Right lobe of liver (tissue), 6 donors: ENCODE measurements around the gene MSRB1. TPM values are rescaled to one million over a fixed set of nuclear protein-coding genes. Genes with fewer than 3 reads are reported as not detected.
"Not testable (repeated sequence)": the region's sequence is repeated elsewhere in the genome, so short reads cannot be mapped to it uniquely, and the experiment has no call there.

Source experiments
- ATAC-seq, 4 donors: fragments of 200-7000 bp; cut with Tn5 transposase; one replicate each; pipeline ENCODE4 v1.9.1; 2020; ENCODE audit warnings: mild to moderate bottlenecking in 4 of 4, moderate library complexity in 4 of 4
- DNase-seq, 3 donors: peaks; one replicate each; pipeline ENCODE4 v3.0.0-alpha.2; 2020
- H3K27ac ChIP-seq, 3 donors: fragments of 200-600 bp; one replicate each; pipeline ENCODE4 v1.8.0; 2022
- H3K27me3 ChIP-seq, 2 donors: fragments of 200-600 bp; one replicate each; pipeline ENCODE4 v1.8.0; 2022
- H3K36me3 ChIP-seq, 4 donors: fragments of 200-600 bp; sonication (generic) in 1 of 4; one replicate each; pipeline versions ENCODE4 v1.5.1 to v1.8.0; 2017 to 2022; ENCODE audit warnings: control low read depth in 1 of 4
- H3K4me1 ChIP-seq, 4 donors: fragments of 200-600 bp; sonication (generic) in 1 of 4; one replicate each; pipeline versions ENCODE4 v1.5.1 to v1.8.0; 2017 to 2022; ENCODE audit warnings: control low read depth in 1 of 4
- H3K4me3 ChIP-seq, 3 donors: fragments of 200-600 bp; one replicate each; pipeline ENCODE4 v1.8.0; 2022
- H3K9me3 ChIP-seq, 4 donors: fragments of 200-600 bp; sonication (generic) in 1 of 4; one replicate each; pipeline versions ENCODE4 v1.5.1 to v1.8.0; 2017 to 2022; ENCODE audit warnings: control low read depth in 1 of 4
- CTCF ChIP-seq, 4 donors: fragments of 200-600 bp in 3 of 4; fragments of 450-650 bp in 1 of 4; IDR thresholded peaks; one replicate each; pipeline versions ENCODE4 v1.5.1 to v1.8.0; 2016 to 2022; ENCODE audit warnings: antibody characterized with exemption in 4 of 4, mild to moderate bottlenecking in 2 of 4
- POLR2A ChIP-seq: fragments of 450-650 bp; IDR thresholded peaks from one replicate; pipeline ENCODE4 v1.6.1; 2017; ENCODE audit warnings: antibody characterized with exemption, mild to moderate bottlenecking
- WGBS: methylation state at CpG from one replicate; pipeline ENCODE4 v1.1.6; 2018; ENCODE audit warnings: low coverage, low lambda C conversion rate; ENCODE audit not compliant: insufficient coverage; ENCODE audit errors: missing lambda C conversion rate; 5-methylcytosine and 5-hydroxymethylcytosine counted together
- intact Hi-C, 2 donors: fragments of 100-400 bp; cut with DNase I; formaldehyde crosslinking; loops; one replicate each; pipeline versions ENCODE4 v1.11.2 to v1.14.1; 2022
- total RNA-seq, 6 experiments: library from RNA; depleted of rRNA in 2 of 6; stranded (reverse); fragments of >200 nt in 2 of 6; fragmentation: NEBNext Ultra II Directional in 3 of 6; extraction: Animal tissue kit (Norgen Biotek cat#: 25700) in 3 of 6; gene quantifications; one replicate each; pipeline versions ENCODE4 v1.1.0 to v1.2.4, GENCODE V29; 2016 to 2023
- donor health status: DM: no; HTN: yes; CAD: no.
- donor health status: DM: no; HTN: no; CAD: no.
- donor health status: DM: no; HTN: no; CAD: no.
- donor health status: DM: no; HTN: yes; CAD: no.
- donor health status: DM: no; HTN: yes; CAD: no.

The MSRB1 gene
- total RNA-seq, 6 experiments from 2014 or later, result 63.4 to 121 (median 98.5) TPM

DNA sequence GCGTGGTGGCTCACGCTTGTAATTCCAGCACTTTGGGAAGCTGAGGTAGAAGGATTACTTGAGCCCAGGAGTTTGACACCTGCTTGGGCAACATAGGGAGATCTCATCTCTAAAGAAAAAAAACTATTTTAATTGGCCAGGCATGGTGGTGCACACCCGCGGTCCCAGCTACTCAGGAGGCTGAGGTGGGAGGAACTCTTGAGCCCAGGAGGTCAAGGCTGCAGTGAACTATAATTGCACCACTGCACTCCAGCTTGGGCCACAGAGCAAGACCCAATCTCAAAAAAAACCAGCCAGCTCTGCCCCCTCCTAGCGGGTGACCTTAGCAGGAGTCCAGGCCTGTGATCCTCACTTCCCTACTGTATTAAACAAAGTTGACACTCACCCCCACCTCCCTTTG lies 18.9 kb downstream of the MSRB1 start:
- H3K27ac ChIP-seq, result no peak overlapping the region
- peaks cover 0 to 1% (median 0%) of the 10 kb centered on the region in 4 donors for H3K4me1 ChIP-seq
- no peak overlapping the region for H3K4me3 ChIP-seq
- no peaks in the 10 kb centered on the region for H3K9me3 ChIP-seq
- ATAC-seq, result no peak
- no peaks in the 10 kb centered on the region for H3K27me3 ChIP-seq
- no CpG with 5 or more reads among the region's 5 CpGs for WGBS
- intact Hi-C loops, result no loop called here
- TF ChIP-seq CTCF (IDR thresholded peaks at IDR 0.05) (no peak), POLR2A (no peak)
- DNase-seq, result no peak
- no peaks in the 10 kb centered on the region for H3K36me3 ChIP-seq

DNA sequence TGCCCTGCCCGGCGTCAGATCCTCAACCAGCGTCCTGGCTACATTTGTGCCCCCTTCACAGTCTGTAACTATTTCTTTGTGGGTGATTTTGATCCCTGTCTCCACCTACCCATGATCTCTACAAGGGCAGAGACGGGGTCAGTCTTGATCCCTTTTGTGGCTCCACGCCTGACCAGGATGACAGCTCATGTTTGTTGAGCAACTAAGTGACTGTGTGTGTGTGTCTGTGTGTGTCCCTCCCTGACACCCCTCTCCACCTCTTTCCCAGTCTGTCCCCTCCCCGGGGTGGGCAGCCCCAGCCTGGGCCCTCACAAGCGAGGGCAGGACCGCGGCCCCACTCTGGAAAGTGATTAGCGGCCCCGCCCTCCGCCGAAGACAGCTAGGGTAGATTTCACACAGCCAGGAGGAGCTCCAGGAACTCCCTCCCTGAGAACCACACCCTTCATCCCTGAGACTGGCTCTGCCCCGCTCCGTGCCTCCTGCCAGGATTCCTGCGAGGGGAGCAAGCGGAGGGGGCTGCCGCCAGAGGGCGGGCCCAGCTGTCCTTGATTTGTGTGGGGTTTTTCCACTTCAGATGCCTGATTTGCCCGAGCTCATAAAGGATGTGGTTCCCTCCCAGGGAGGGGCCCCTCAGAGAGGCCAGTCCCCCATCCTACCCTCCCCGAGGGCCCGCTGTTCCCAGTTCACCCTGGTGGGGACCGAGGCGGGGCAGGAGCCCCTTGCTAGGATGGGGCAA lies 19.5 kb downstream of the MSRB1 start:
- no peaks in the 10 kb centered on the region for H3K27me3 ChIP-seq
- H3K27ac ChIP-seq, result no peak overlapping the region
- DNase-seq (no peak), ATAC-seq (no peak)
- intact Hi-C loops, result no loop called here
- no peaks in the 10 kb centered on the region for H3K9me3 ChIP-seq
- H3K4me3 ChIP-seq, result no peak overlapping the region
- TF ChIP-seq POLR2A (no peak), CTCF (IDR thresholded peaks at IDR 0.05) (no peak)
- WGBS, result 40% methylated on average over 10 of the region's 24 CpGs
- H3K36me3 ChIP-seq, result no peaks in the 10 kb centered on the region
- H3K4me1 ChIP-seq, result no peaks in the 10 kb centered on the region

DNA sequence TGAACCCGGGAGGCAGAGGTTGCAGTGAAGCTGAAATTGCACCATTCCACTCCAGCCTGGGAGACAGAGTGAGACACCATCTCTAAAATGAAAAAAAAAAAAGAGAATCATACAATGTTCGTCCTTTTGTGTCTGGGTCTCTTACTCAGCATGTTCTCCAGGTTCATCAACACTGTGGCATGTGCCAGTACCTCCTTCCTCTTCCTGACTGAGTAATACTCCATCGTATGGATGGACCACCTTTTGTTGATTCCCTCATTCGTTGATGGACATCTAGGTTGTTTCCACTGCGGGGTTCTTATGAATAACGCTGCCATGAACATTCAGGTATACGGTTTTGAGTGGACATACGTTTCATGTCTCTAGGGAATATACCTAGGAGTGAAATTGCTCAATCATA lies 20.6 kb downstream of the MSRB1 start:
- H3K27ac ChIP-seq, result no peak overlapping the region
- no peaks in the 10 kb centered on the region for H3K36me3 ChIP-seq
- H3K4me1 ChIP-seq, result no peaks in the 10 kb centered on the region
- intact Hi-C loops, result no loop called here
- DNase-seq, result no peak
- ATAC-seq, result no peak
- peaks cover 0 to 4% of the 10 kb centered on the region in 2 donors for H3K27me3 ChIP-seq
- WGBS, result 52% methylated on average over 8 of the region's 8 CpGs
- TF ChIP-seq POLR2A, result no peak
- H3K4me3 ChIP-seq, result no peak overlapping the region
- no peaks in the 10 kb centered on the region for H3K9me3 ChIP-seq

- Histone ChIP-seq H3K36me3 (no peaks in the 10 kb centered on the region), H3K27me3 (peaks cover 0 to 8% of the 10 kb centered on the region in 2 donors), H3K27ac (no peak overlapping the region), H3K9me3 (no peaks in the 10 kb centered on the region), H3K4me1 (no peaks in the 10 kb centered on the region), H3K4me3 (no peak overlapping the region)
- intact Hi-C loops, result no loop called here
- DNase-seq, result no peak
- ATAC-seq, result peak; percentile 35 to 69 (median 48)
- WGBS, result 16% methylated on average over 13 of the region's 15 CpGs
- TF ChIP-seq CTCF (IDR thresholded peaks at IDR 0.05) (no peak), POLR2A (no peak)
Measured at GRCh38 chr16:1920727-1921171, 22.2 kb downstream of the MSRB1 start.

GRCh38 chr16:1920122-1920521 lies 22.9 kb downstream of the MSRB1 start:
- H3K27me3 ChIP-seq, result not testable (repeated sequence)
- WGBS, result 37% methylated on average over 9 of the region's 21 CpGs

More at GRCh38 chr16:1920122-1920521, 22.9 kb downstream of the MSRB1 start:
- intact Hi-C loops, H3K27ac ChIP-seq, H3K9me3 ChIP-seq, DNase-seq, H3K4me1 ChIP-seq, H3K36me3 ChIP-seq, H3K4me3 ChIP-seq, ATAC-seq: not testable (repeated sequence)
